CD4-positive, alpha-beta memory T cell (primary cell): ENCODE measurements around the gene SLC23A2. TPM values are rescaled to one million over a fixed set of nuclear protein-coding genes. Genes with fewer than 3 reads are reported as not detected.

Experiments
- CTCF ChIA-PET: fragments of 350-600 bp; sonication (Branson Sonifier 250); formaldehyde crosslinking; loops from one replicate; lab custom pipeline; 2021; ENCODE audit warnings: inconsistent platforms; ENCODE audit not compliant: partially characterized antibody; lab: Charles Lee
- POLR2A ChIA-PET: fragments of 350-600 bp; sonication (Branson Sonifier 250); formaldehyde crosslinking; loops from one replicate; lab custom pipeline; 2021; ENCODE audit not compliant: partially characterized antibody; lab: Charles Lee
- DNase-seq, 5 donors: peaks; one replicate each; pipeline versions ENCODE4 v3.0.0 to v3.0.0-alpha.2; 2020 to 2022; ENCODE audit warnings: mixed read lengths in 1 of 5
- H3K27ac ChIP-seq: one replicate; pipeline ENCODE4 v1.7.0; 2013; ENCODE audit warnings: low read depth, low read length
- H3K27me3 ChIP-seq: 2 replicates; pipeline ENCODE4 v1.7.0; 2013; ENCODE audit warnings: mild to moderate bottlenecking, low read length, moderate library complexity; ENCODE audit not compliant: insufficient read depth
- H3K36me3 ChIP-seq: 2 replicates; pipeline ENCODE4 v1.7.0; 2013; ENCODE audit warnings: mild to moderate bottlenecking, low read length, moderate library complexity; ENCODE audit not compliant: insufficient read depth
- H3K4me1 ChIP-seq: 2 replicates; pipeline ENCODE4 v1.7.0; 2013; ENCODE audit warnings: mild to moderate bottlenecking, low read length, moderate library complexity; ENCODE audit not compliant: insufficient read depth
- H3K4me3 ChIP-seq, 2 donors: one replicate each; pipeline ENCODE4 v1.7.0; 2013; ENCODE audit warnings: low read length in 2 of 2, mild to moderate bottlenecking in 1 of 2
- H3K9me3 ChIP-seq, 2 donors: one replicate each; pipeline ENCODE4 v1.7.0; 2013; ENCODE audit warnings: low read length in 2 of 2, control low read depth in 1 of 2; ENCODE audit not compliant: control insufficient read depth in 1 of 2
- H3K27ac Mint-ChIP-seq, 7 donors: one replicate each; pipeline ENCODE4 v1.8.0; 2020 to 2021; ENCODE audit warnings: mixed read lengths in 7 of 7, mild to moderate bottlenecking in 6 of 7, inconsistent platforms in 3 of 7, moderate library complexity in 3 of 7
- H3K27me3 Mint-ChIP-seq, 2 donors: one replicate each; pipeline ENCODE4 v1.8.0; 2020 to 2021; ENCODE audit warnings: mixed read lengths in 2 of 2
- H3K36me3 Mint-ChIP-seq, 2 donors: one replicate each; pipeline ENCODE4 v1.8.0; 2020 to 2021; ENCODE audit warnings: mixed read lengths in 2 of 2, inconsistent platforms in 1 of 2, mild to moderate bottlenecking in 1 of 2
- H3K4me1 Mint-ChIP-seq, 4 donors: one replicate each; pipeline ENCODE4 v1.8.0; 2020 to 2021; ENCODE audit warnings: mixed read lengths in 4 of 4, mild to moderate bottlenecking in 1 of 4
- H3K4me3 Mint-ChIP-seq, 8 donors: one replicate each; pipeline ENCODE4 v1.8.0; 2020 to 2021; ENCODE audit warnings: mixed read lengths in 8 of 8, mild to moderate bottlenecking in 7 of 8, moderate library complexity in 6 of 8, inconsistent platforms in 3 of 8
- H3K9me3 Mint-ChIP-seq, 8 donors: one replicate each; pipeline ENCODE4 v1.8.0; 2020 to 2021; ENCODE audit warnings: mixed read lengths in 8 of 8, mild to moderate bottlenecking in 5 of 8, inconsistent platforms in 3 of 8, moderate library complexity in 1 of 8
- intact Hi-C: fragments of 100-400 bp; cut with micrococcal nuclease; formaldehyde crosslinking; loops from one replicate; pipeline ENCODE4 v1.15.1; 2023
- polyA plus RNA-seq, 2 donors: library from polyadenylated mRNA; unstranded; fragments of 300-500 nt; fragmentation: Illumina TruSeq; gene quantifications; one replicate each; pipeline ENCODE4 v1.2.3, GENCODE V29; 2021
- total RNA-seq, 2 experiments: library from RNA; stranded (reverse); gene quantifications; one replicate each; pipeline ENCODE4 v1.2.3, GENCODE V29; 2021

Gene SLC23A2
- total and polyA plus RNA-seq, 4 experiments from 2014 or later, result 4.3 to 22.6 (median 16.6) TPM

DNA sequence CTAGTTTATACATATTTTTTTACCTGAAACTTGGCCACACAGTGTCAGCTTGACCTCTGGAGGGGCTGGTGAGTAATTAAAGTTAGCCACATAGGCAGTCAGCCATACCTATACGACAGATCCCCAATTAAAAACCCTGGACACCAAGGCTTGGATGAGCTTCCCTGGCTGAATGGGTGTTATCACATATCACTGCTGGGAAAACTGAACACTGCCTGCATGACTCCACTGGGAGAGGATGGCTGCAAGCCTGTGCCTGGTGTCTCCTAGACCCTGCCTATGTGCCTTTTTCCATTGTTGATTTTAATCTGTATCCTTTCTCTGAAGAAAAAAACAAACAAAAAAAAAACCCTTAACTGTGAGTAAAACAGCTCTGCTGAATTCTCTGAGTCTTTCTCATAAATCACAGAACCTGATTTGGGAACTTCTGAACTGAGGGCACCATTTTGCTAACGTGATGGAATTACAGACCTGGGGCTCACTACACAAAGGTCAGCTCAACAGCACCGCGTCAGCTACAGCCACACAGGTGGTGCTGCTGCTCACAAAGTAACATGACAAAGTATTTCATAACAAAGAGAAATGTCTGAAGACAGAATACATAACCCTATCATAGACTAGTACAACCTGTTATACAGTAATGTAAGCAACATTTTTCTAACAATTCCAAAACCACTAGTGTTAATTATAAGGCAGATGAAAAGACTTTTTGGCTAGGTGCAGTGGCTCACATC lies 97.0 kb downstream of the SLC23A2 start:
- Histone ChIP-seq H3K27me3 (no peaks in the 10 kb centered on the region), H3K27ac (no peak overlapping the region), H3K9me3 (no peaks in the 10 kb centered on the region), H3K4me1 (no peaks in the 10 kb centered on the region), H3K4me3 (no peak overlapping the region), H3K36me3 (peaks cover 11% of the 10 kb centered on the region)
- H3K4me3 Mint-ChIP-seq, result no peak overlapping the region
- CTCF ChIA-PET, result interaction anchor here (0.6 to 1.1 kb wide), 2 partner anchors 55 to 544 kb away, joined by 3 read pairs; no protein-coding TSS in a partner anchor
- no peaks in the 10 kb centered on the region for H3K9me3 Mint-ChIP-seq
- intact Hi-C loops, result no loop called here
- no peak overlapping the region for H3K27ac Mint-ChIP-seq
- H3K27me3 Mint-ChIP-seq, result no peaks in the 10 kb centered on the region
- H3K36me3 Mint-ChIP-seq, result peaks cover 37 to 49% of the 10 kb centered on the region in 2 donors
- H3K4me1 Mint-ChIP-seq, result peaks cover 0 to 6% (median 2%) of the 10 kb centered on the region in 4 donors
- POLR2A ChIA-PET, result no interaction called here
- DNase-seq, result no peak

- no peaks in the 10 kb centered on the region for H3K9me3 Mint-ChIP-seq
- no peak overlapping the region for H3K27ac Mint-ChIP-seq
- H3K36me3 ChIP-seq, result peaks cover 11% of the 10 kb centered on the region
- H3K27me3 ChIP-seq, result no peaks in the 10 kb centered on the region
- peaks cover 36 to 51% of the 10 kb centered on the region in 2 donors for H3K36me3 Mint-ChIP-seq
- no peak for DNase-seq
- intact Hi-C loops, result no loop called here
- CTCF ChIA-PET, result no interaction called here
- H3K27me3 Mint-ChIP-seq, result no peaks in the 10 kb centered on the region
- H3K27ac ChIP-seq, result no peak overlapping the region
- H3K9me3 ChIP-seq, result no peaks in the 10 kb centered on the region
- no peak overlapping the region for H3K4me3 ChIP-seq
- no peaks in the 10 kb centered on the region for H3K4me1 ChIP-seq
- POLR2A ChIA-PET, result no interaction called here
- H3K4me3 Mint-ChIP-seq, result no peak overlapping the region
- peaks cover 0 to 6% (median 3%) of the 10 kb centered on the region in 4 donors for H3K4me1 Mint-ChIP-seq
These were observed 98.5 kb downstream of the SLC23A2 start for GRCh38 chr20:4902788-4903187.

- H3K9me3 ChIP-seq, result no peaks in the 10 kb centered on the region
- H3K36me3 ChIP-seq, result peaks cover 11% of the 10 kb centered on the region
- no peaks in the 10 kb centered on the region for H3K27me3 ChIP-seq
- no peaks in the 10 kb centered on the region for H3K4me1 ChIP-seq
- Mint-ChIP-seq H3K9me3 (no peaks in the 10 kb centered on the region), H3K36me3 (peaks cover 38 to 43% of the 10 kb centered on the region in 2 donors), H3K27ac (peak overlapping the region in 1 of 7 donors; percentile 81), H3K4me1 (peaks cover 0 to 5% (median 4%) of the 10 kb centered on the region in 4 donors), H3K27me3 (no peaks in the 10 kb centered on the region), H3K4me3 (no peak overlapping the region)
- H3K27ac ChIP-seq, result no peak overlapping the region
- ChIA-PET POLR2A (no interaction called here), CTCF (no interaction called here)
- intact Hi-C loops, result no loop called here
- H3K4me3 ChIP-seq, result no peak overlapping the region
- DNase-seq, result no peak
These were observed 100.1 kb downstream of the SLC23A2 start for GRCh38 chr20:4901031-4901818.

- peaks cover 39 to 41% of the 10 kb centered on the region in 2 donors for H3K36me3 Mint-ChIP-seq
- intact Hi-C loops, result no loop called here
- Histone ChIP-seq H3K9me3 (no peaks in the 10 kb centered on the region), H3K27ac (no peak overlapping the region), H3K27me3 (no peaks in the 10 kb centered on the region), H3K4me1 (no peaks in the 10 kb centered on the region), H3K36me3 (peaks cover 11% of the 10 kb centered on the region), H3K4me3 (no peak overlapping the region)
- DNase-seq, result no peak
- H3K9me3 Mint-ChIP-seq, result no peaks in the 10 kb centered on the region
- ChIA-PET CTCF (no interaction called here), POLR2A (no interaction called here)
- no peaks in the 10 kb centered on the region for H3K27me3 Mint-ChIP-seq
- no peak overlapping the region for H3K4me3 Mint-ChIP-seq
- peak overlapping the region in 3 of 7 donors; percentile 43 to 72 (median 60) for H3K27ac Mint-ChIP-seq
- peaks cover 1 to 5% (median 4%) of the 10 kb centered on the region in 4 donors for H3K4me1 Mint-ChIP-seq
These were observed 102.7 kb downstream of the SLC23A2 start for GRCh38 chr20:4898282-4899244.

GRCh38 chr20:4897600-4897999 lies 103.7 kb downstream of the SLC23A2 start:
- no peaks in the 10 kb centered on the region for H3K4me1 ChIP-seq
- H3K27ac ChIP-seq, result no peak overlapping the region
- peaks cover 11% of the 10 kb centered on the region for H3K36me3 ChIP-seq
- no peak for DNase-seq
- Mint-ChIP-seq H3K27ac (peak overlapping the region in 1 of 7 donors; percentile 48), H3K4me1 (peaks cover 1 to 7% (median 5%) of the 10 kb centered on the region in 4 donors), H3K9me3 (no peaks in the 10 kb centered on the region), H3K4me3 (no peak overlapping the region), H3K36me3 (peaks cover 32 to 41% of the 10 kb centered on the region in 2 donors), H3K27me3 (no peaks in the 10 kb centered on the region)
- POLR2A ChIA-PET, result no interaction called here
- intact Hi-C loops, result no loop called here
- no peaks in the 10 kb centered on the region for H3K9me3 ChIP-seq
- CTCF ChIA-PET, result no interaction called here
- no peaks in the 10 kb centered on the region for H3K27me3 ChIP-seq
- no peak overlapping the region for H3K4me3 ChIP-seq

- H3K36me3 ChIP-seq, result peaks cover 11% of the 10 kb centered on the region
- Mint-ChIP-seq H3K27ac (no peak overlapping the region), H3K27me3 (no peaks in the 10 kb centered on the region), H3K4me3 (no peak overlapping the region), H3K4me1 (peaks cover 1 to 8% (median 5%) of the 10 kb centered on the region in 4 donors), H3K9me3 (no peaks in the 10 kb centered on the region), H3K36me3 (peaks cover 28 to 40% of the 10 kb centered on the region in 2 donors)
- CTCF ChIA-PET, result no interaction called here
- H3K27ac ChIP-seq, result no peak overlapping the region
- POLR2A ChIA-PET, result no interaction called here
- peak in 3 of 5 donors; percentile 8 to 15 (median 8) for DNase-seq
- intact Hi-C loops, result no loop called here
- no peaks in the 10 kb centered on the region for H3K9me3 ChIP-seq
- H3K4me1 ChIP-seq, result no peaks in the 10 kb centered on the region
- no peak overlapping the region for H3K4me3 ChIP-seq
- no peaks in the 10 kb centered on the region for H3K27me3 ChIP-seq
These were observed 104.3 kb downstream of the SLC23A2 start for GRCh38 chr20:4896971-4897497.
